ENCODE measurements around the gene ATP10A.

Gene ATP10A

DNA sequence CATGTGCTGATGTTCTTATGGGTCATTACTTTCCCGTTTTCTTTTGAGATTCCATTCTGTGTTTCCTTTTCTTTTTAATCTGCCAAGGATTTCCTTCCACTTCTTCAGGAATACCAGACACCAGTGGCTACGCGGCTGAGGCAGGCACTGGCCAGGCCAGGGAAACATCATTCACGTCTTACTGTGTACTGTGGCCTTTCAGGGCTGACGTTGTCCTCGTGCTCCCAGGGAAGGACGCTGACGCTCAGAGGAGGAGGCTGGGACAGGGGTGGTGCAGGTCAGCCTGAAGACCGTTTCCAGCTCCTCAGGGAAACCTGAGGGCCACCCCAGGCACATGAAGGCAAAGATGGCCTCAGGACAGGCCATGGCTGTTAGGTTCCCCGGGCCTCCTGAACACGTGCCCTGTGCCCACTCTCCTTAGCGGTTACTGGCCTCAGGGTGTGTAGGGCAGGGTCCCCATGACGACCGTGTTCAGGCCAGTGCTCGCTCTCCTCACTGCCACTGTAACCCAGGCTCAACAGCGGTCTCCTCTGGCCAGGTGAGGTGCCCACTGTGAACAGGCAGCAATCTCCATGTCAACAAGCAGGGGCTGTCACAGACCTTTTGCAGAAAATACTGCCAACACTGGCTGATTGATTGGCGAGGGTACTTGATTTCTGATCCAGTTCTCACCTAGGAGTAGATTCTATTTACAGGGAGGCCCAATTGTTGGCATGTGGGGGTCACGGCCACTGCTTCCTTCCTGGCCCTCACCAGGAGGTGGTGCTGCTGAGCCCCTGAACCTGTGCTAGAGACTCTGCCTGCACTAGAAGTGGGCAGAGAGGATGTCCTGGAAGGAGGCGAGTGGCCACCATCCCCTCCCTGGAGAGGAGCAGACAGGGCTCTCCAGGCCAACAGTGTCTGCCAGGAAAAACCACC lies 169.5 kb downstream of the ATP10A start:
- H3K9me3 ChIP-seq (ENCODE audit: control insufficient read depth, insufficient read depth, low read length), result no peaks in the 10 kb centered on the region
- no peaks in the 10 kb centered on the region for H3K36me3 ChIP-seq (ENCODE audit: control insufficient read depth, insufficient read depth, low read length)
- H3K27ac ChIP-seq (ENCODE audit: low read length), result no peak overlapping the region
- no peak overlapping the region for H3K4me3 ChIP-seq (ENCODE audit: low read length)
- no peaks in the 10 kb centered on the region for H3K27me3 ChIP-seq (ENCODE audit: control insufficient read depth, insufficient read depth, low read length)
- no CpG with 5 or more reads among the region's 19 CpGs for WGBS (ENCODE audit: insufficient coverage, insufficient read length)
- H3K4me1 ChIP-seq (ENCODE audit: control insufficient read depth, insufficient read depth, low read length), result peaks cover 7% of the 10 kb centered on the region
- no peak for DNase-seq (ENCODE audit: low read depth, low spot score)

DNA sequence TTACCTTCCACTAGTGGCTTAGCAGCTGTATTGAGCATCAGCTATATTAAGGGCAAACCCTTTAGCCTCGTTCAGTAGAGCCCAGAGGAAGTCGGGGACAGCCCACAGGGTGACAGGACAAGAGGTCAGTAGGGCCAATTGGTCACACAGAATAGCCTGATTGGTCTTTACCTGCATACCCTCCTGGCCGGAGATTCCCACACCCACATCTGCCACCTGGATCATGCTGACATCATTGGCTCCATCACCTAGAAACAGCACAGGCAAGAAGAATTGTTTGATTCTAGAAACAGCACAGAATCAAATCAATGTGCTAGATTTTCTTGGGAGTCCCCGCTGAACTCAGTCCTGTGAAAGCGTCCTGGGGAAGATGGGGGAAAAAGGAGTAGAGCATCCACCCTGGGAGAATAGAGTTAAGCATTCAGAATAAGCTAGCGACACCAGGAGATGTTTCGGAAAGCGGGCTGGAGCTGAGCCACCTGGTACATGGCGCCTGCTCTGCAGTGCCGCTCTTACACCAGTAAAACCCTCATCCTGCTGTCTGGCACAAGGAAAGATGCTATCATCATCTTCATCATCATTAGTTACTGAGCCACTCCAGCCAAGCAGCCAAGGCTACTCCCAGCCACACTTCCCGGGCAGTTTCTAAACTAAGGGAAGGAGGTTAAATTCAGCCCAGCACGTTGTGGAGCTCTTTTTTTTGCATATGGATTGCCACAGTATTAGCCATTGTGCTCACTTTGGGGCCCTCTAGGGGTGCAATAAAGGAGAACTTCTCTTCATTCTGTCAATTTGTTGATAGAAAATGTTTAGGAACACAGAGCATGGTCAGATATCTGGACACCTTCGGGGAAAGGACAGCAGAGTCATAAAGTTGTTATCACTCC lies 171.3 kb downstream of the ATP10A start:
- no CpG with 5 or more reads among the region's 13 CpGs for WGBS (ENCODE audit: insufficient coverage, insufficient read length)
- Histone ChIP-seq H3K27me3 (ENCODE audit: control insufficient read depth, insufficient read depth, low read length) (no peaks in the 10 kb centered on the region), H3K4me3 (ENCODE audit: low read length) (no peak overlapping the region), H3K4me1 (ENCODE audit: control insufficient read depth, insufficient read depth, low read length) (peaks cover 7% of the 10 kb centered on the region), H3K9me3 (ENCODE audit: control insufficient read depth, insufficient read depth, low read length) (no peaks in the 10 kb centered on the region), H3K36me3 (ENCODE audit: control insufficient read depth, insufficient read depth, low read length) (no peaks in the 10 kb centered on the region), H3K27ac (ENCODE audit: low read length) (no peak overlapping the region)
- DNase-seq (ENCODE audit: low read depth, low spot score), result no peak

- Histone ChIP-seq H3K27me3 (ENCODE audit: control insufficient read depth, insufficient read depth, low read length) (no peaks in the 10 kb centered on the region), H3K4me3 (ENCODE audit: low read length) (no peak overlapping the region), H3K27ac (ENCODE audit: low read length) (no peak overlapping the region), H3K9me3 (ENCODE audit: control insufficient read depth, insufficient read depth, low read length) (no peaks in the 10 kb centered on the region), H3K4me1 (ENCODE audit: control insufficient read depth, insufficient read depth, low read length) (peaks cover 2% of the 10 kb centered on the region; the same call in 1 of the 2 replicates), H3K36me3 (ENCODE audit: control insufficient read depth, insufficient read depth, low read length) (no peaks in the 10 kb centered on the region)
- whole genome bisulfite sequencing (ENCODE audit: insufficient coverage, insufficient read length), result no CpG with 5 or more reads among the region's 18 CpGs
- DNase-seq (ENCODE audit: low read depth, low spot score), result no peak
Measured at GRCh38 chr15:25690673-25691543, 172.2 kb downstream of the ATP10A start.

GRCh38 chr15:25689592-25689991 lies 173.5 kb downstream of the ATP10A start:
- no peaks in the 10 kb centered on the region for H3K27me3 ChIP-seq (ENCODE audit: control insufficient read depth, insufficient read depth, low read length)
- DNase-seq (ENCODE audit: low read depth, low spot score), result no peak
- no CpG with 5 or more reads among the region's 4 CpGs for WGBS (ENCODE audit: insufficient coverage, insufficient read length)
- H3K4me3 ChIP-seq (ENCODE audit: low read length), result no peak overlapping the region
- H3K4me1 ChIP-seq (ENCODE audit: control insufficient read depth, insufficient read depth, low read length), result peaks cover 2% of the 10 kb centered on the region; the same call in 1 of the 2 replicates
- no peaks in the 10 kb centered on the region for H3K9me3 ChIP-seq (ENCODE audit: control insufficient read depth, insufficient read depth, low read length)
- H3K36me3 ChIP-seq (ENCODE audit: control insufficient read depth, insufficient read depth, low read length), result no peaks in the 10 kb centered on the region
- H3K27ac ChIP-seq (ENCODE audit: low read length), result no peak overlapping the region

DNA sequence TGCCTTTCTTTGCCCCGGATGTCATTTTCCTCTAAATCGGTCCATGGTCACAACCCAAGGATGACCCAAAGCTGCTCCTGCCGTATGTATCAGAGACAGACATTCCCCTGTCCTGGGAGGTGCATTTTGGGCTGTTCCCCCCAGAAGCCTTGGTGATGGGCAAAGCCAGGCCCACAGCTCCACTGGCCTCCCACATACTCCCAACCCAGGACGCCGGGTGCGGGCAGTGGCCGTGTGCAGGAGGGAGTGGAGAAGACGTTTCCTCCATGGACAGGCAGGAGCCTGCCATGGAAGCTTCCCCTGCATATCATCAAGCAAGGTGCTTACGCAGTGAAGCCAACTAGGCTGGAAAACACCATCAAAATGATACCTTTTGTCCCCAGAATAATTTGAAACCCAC lies 175.0 kb downstream of the ATP10A start:
- H3K27me3 ChIP-seq (ENCODE audit: control insufficient read depth, insufficient read depth, low read length), result no peaks in the 10 kb centered on the region
- no peaks in the 10 kb centered on the region; the same call in 1 of the 2 replicates for H3K9me3 ChIP-seq (ENCODE audit: control insufficient read depth, insufficient read depth, low read length)
- peaks cover 2% of the 10 kb centered on the region; the same call in 1 of the 2 replicates for H3K4me1 ChIP-seq (ENCODE audit: control insufficient read depth, insufficient read depth, low read length)
- WGBS (ENCODE audit: insufficient coverage, insufficient read length), result no CpG with 5 or more reads among the region's 9 CpGs
- no peak overlapping the region for H3K4me3 ChIP-seq (ENCODE audit: low read length)
- no peaks in the 10 kb centered on the region for H3K36me3 ChIP-seq (ENCODE audit: control insufficient read depth, insufficient read depth, low read length)
- no peak for DNase-seq (ENCODE audit: low read depth, low spot score)
- no peak overlapping the region for H3K27ac ChIP-seq (ENCODE audit: low read length)

- Histone ChIP-seq H3K36me3 (ENCODE audit: control insufficient read depth, insufficient read depth, low read length) (no peaks in the 10 kb centered on the region), H3K4me1 (ENCODE audit: control insufficient read depth, insufficient read depth, low read length) (peaks cover 2% of the 10 kb centered on the region; the same call in 1 of the 2 replicates), H3K9me3 (ENCODE audit: control insufficient read depth, insufficient read depth, low read length) (no peaks in the 10 kb centered on the region; the same call in 1 of the 2 replicates), H3K27ac (ENCODE audit: low read length) (no peak overlapping the region), H3K4me3 (ENCODE audit: low read length) (no peak overlapping the region), H3K27me3 (ENCODE audit: control insufficient read depth, insufficient read depth, low read length) (no peaks in the 10 kb centered on the region)
- no peak for DNase-seq (ENCODE audit: low read depth, low spot score)
- no CpG with 5 or more reads among the region's 15 CpGs for WGBS (ENCODE audit: insufficient coverage, insufficient read length)
Measured at GRCh38 chr15:25687689-25688088, 175.4 kb downstream of the ATP10A start.

DNA sequence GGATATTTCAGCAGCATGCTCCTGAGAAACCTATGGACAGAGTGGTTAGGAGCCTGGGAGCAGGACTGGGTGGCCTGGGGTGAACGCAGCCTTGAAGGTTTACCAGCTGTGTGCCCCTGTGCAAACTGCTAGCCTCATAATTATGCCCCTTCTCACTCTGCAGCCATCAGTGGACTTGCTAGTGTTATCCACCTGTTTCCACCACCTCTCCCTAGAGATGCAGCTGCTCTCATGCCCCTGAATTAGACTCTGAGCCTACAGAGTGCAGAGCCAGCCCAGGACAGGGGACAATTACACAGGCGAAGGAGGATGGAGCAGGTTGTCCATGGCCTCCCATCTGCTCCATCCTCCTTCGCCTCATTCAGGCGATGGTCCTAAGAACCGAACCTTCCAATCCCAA lies 175.9 kb downstream of the ATP10A start:
- Histone ChIP-seq H3K4me3 (ENCODE audit: low read length) (no peak overlapping the region), H3K36me3 (ENCODE audit: control insufficient read depth, insufficient read depth, low read length) (no peaks in the 10 kb centered on the region), H3K27ac (ENCODE audit: low read length) (no peak overlapping the region), H3K27me3 (ENCODE audit: control insufficient read depth, insufficient read depth, low read length) (no peaks in the 10 kb centered on the region), H3K9me3 (ENCODE audit: control insufficient read depth, insufficient read depth, low read length) (no peaks in the 10 kb centered on the region; the same call in 1 of the 2 replicates), H3K4me1 (ENCODE audit: control insufficient read depth, insufficient read depth, low read length) (peaks cover 2% of the 10 kb centered on the region; the same call in 1 of the 2 replicates)
- DNase-seq (ENCODE audit: low read depth, low spot score), result no peak
- no CpG with 5 or more reads among the region's 5 CpGs for whole genome bisulfite sequencing (ENCODE audit: insufficient coverage, insufficient read length)

DNA sequence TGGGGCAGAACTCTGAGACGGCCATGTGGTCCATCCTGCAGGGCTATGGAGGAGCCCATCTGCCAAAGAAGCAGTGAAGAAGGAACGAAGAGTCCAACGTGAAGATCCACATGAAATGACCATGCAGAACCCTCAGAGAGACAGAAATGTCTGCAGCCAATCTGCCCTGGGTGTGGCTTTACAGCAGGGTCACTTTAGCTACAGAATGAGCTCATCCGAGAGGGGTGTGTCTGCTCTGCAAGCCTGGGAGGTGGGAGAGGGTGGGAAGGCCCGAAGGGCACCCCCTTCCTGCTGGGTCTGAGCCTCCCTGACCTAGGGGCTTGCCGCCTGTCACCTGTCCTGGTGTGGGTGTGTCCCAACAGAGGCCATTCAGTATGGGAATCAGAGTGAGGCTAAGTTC lies 176.3 kb downstream of the ATP10A start:
- Histone ChIP-seq H3K4me3 (ENCODE audit: low read length) (no peak overlapping the region), H3K9me3 (ENCODE audit: control insufficient read depth, insufficient read depth, low read length) (no peaks in the 10 kb centered on the region; the same call in 1 of the 2 replicates), H3K36me3 (ENCODE audit: control insufficient read depth, insufficient read depth, low read length) (no peaks in the 10 kb centered on the region), H3K27ac (ENCODE audit: low read length) (no peak overlapping the region), H3K27me3 (ENCODE audit: control insufficient read depth, insufficient read depth, low read length) (no peaks in the 10 kb centered on the region), H3K4me1 (ENCODE audit: control insufficient read depth, insufficient read depth, low read length) (peaks cover 2% of the 10 kb centered on the region; the same call in 1 of the 2 replicates)
- no peak for DNase-seq (ENCODE audit: low read depth, low spot score)
- no CpG with 5 or more reads among the region's 6 CpGs for WGBS (ENCODE audit: insufficient coverage, insufficient read length)

- WGBS (ENCODE audit: insufficient coverage, insufficient read length), result no CpG with 5 or more reads among the region's 13 CpGs
Measured at GRCh38 chr15:25684521-25685431, 178.4 kb downstream of the ATP10A start.

More at GRCh38 chr15:25684521-25685431, 178.4 kb downstream of the ATP10A start:
- H3K36me3 ChIP-seq (ENCODE audit: control insufficient read depth, insufficient read depth, low read length), result no peaks in the 10 kb centered on the region
- H3K27me3 ChIP-seq (ENCODE audit: control insufficient read depth, insufficient read depth, low read length), result no peaks in the 10 kb centered on the region
- no peak for DNase-seq (ENCODE audit: low read depth, low spot score)
- H3K27ac ChIP-seq (ENCODE audit: low read length), result no peak overlapping the region
- peaks cover 2% of the 10 kb centered on the region; the same call in 1 of the 2 replicates for H3K4me1 ChIP-seq (ENCODE audit: control insufficient read depth, insufficient read depth, low read length)
- no peaks in the 10 kb centered on the region; the same call in 1 of the 2 replicates for H3K9me3 ChIP-seq (ENCODE audit: control insufficient read depth, insufficient read depth, low read length)
- no peak overlapping the region for H3K4me3 ChIP-seq (ENCODE audit: low read length)
